Transverse colon (tissue), 4 donors: ENCODE measurements around the gene MSH5.

ENCODE experiments used
- EP300 ChIP-seq: sonication (generic); formaldehyde crosslinking; IDR thresholded peaks from one replicate; pipeline ENCODE4 v1.6.1; 2017; ENCODE audit warnings: antibody characterized with exemption, low read depth
- POLR2AphosphoS5 ChIP-seq, 3 donors: sonication (generic); formaldehyde crosslinking; IDR thresholded peaks; one replicate each; pipeline ENCODE4 v1.6.1; 2016; ENCODE audit warnings: antibody characterized with exemption in 3 of 3
- TF ChIP-seq, protein P1 (sequence below), 5 experiments: fragments of 200-600 bp in 3 of 5; fragments of 450-650 bp in 2 of 5; sonication (generic) in 3 of 5; IDR thresholded peaks; 1 replicate in 2 of 5; 2 replicates in 3 of 5; pipeline ENCODE4 v1.5.1; 2016 to 2017; ENCODE audit warnings: antibody characterized with exemption in 5 of 5, inconsistent platforms in 3 of 5, mild to moderate bottlenecking in 2 of 5, moderate library complexity in 1 of 5

DNA sequence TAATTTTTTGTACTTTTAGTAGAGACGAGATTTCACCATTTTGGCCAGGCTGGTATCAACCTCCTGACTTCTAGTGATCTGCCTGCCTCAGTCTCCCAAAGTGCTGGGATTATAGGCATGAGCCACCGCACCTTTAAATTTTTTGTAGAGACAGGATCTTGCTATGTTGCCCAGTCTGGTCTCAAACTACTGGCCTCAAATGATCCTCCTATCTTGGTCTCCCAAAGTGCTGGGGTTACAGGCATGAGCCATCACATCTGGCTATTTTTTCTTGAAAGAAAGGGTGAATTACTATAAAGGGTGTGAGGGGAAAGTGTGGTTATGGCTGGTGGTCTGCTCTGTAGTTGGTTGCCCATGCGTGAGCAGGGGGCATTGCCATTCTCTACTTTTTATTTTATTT lies 31.6 kb upstream of the MSH5 start:
- no peak for TF ChIP-seq EP300
- TF ChIP-seq, protein P1, sequence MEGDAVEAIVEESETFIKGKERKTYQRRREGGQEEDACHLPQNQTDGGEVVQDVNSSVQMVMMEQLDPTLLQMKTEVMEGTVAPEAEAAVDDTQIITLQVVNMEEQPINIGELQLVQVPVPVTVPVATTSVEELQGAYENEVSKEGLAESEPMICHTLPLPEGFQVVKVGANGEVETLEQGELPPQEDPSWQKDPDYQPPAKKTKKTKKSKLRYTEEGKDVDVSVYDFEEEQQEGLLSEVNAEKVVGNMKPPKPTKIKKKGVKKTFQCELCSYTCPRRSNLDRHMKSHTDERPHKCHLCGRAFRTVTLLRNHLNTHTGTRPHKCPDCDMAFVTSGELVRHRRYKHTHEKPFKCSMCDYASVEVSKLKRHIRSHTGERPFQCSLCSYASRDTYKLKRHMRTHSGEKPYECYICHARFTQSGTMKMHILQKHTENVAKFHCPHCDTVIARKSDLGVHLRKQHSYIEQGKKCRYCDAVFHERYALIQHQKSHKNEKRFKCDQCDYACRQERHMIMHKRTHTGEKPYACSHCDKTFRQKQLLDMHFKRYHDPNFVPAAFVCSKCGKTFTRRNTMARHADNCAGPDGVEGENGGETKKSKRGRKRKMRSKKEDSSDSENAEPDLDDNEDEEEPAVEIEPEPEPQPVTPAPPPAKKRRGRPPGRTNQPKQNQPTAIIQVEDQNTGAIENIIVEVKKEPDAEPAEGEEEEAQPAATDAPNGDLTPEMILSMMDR (IDR thresholded peaks at IDR 0.05): no peak
- TF ChIP-seq POLR2AphosphoS5 (IDR thresholded peaks at IDR 0.05): no peak
